Tibial nerve (tissue), 4 donors: ENCODE results near the gene HRH3.

Experiments used
- EP300 ChIP-seq, 2 donors: sonication (generic); formaldehyde crosslinking; IDR thresholded peaks; one replicate each; pipeline ENCODE4 v1.6.1; 2017; ENCODE audit warnings: antibody characterized with exemption in 2 of 2, mild to moderate bottlenecking in 1 of 2
- TF ChIP-seq, protein P1 (sequence below), 5 experiments: fragments of 200-600 bp in 3 of 5; fragments of 450-650 bp in 2 of 5; sonication (generic) in 3 of 5; IDR thresholded peaks; one replicate each; pipeline ENCODE4 v1.5.1; 2016 to 2019; ENCODE audit warnings: antibody characterized with exemption in 5 of 5, mild to moderate bottlenecking in 3 of 5, moderate library complexity in 2 of 5

DNA sequence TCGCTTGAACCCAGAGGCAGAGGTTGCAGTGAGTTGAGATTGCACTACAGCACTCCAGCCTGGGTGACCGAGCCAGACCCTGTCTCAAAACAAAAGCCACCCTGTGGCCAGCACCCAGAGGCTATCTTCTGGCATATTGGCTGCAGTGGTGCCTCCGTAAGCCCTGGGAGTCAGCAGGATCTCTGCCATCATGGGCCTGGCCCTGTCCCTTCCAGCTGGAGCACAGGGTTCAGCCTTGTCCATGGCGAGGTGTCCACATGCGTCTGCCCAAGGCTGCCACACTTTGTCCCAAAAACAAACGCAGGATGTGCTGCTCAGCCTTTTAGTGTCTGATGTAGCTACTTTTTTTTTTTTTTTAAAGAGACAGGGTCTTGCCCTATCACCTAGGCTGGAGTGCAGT lies 52.6 kb downstream of the HRH3 start:
- TF ChIP-seq, protein P1, sequence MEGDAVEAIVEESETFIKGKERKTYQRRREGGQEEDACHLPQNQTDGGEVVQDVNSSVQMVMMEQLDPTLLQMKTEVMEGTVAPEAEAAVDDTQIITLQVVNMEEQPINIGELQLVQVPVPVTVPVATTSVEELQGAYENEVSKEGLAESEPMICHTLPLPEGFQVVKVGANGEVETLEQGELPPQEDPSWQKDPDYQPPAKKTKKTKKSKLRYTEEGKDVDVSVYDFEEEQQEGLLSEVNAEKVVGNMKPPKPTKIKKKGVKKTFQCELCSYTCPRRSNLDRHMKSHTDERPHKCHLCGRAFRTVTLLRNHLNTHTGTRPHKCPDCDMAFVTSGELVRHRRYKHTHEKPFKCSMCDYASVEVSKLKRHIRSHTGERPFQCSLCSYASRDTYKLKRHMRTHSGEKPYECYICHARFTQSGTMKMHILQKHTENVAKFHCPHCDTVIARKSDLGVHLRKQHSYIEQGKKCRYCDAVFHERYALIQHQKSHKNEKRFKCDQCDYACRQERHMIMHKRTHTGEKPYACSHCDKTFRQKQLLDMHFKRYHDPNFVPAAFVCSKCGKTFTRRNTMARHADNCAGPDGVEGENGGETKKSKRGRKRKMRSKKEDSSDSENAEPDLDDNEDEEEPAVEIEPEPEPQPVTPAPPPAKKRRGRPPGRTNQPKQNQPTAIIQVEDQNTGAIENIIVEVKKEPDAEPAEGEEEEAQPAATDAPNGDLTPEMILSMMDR (IDR thresholded peaks at IDR 0.05): no peak
- TF ChIP-seq EP300 (IDR thresholded peaks at IDR 0.05): no peak
